HG03097 (cell line): ENCODE measurements around the gene KDM6B.

Experiments
- ATAC-seq: cut with Tn5 transposase; IDR thresholded peaks from one replicate; pipeline ENCODE4 v1.9.1; 2021; ENCODE audit not compliant: unreplicated experiment, low FRiP score

KDM6B gene

GRCh38 chr17:7839190-7839875, 5.3 kb downstream of the KDM6B start:
- no peak for ATAC-seq

- no peak for ATAC-seq
Observed at GRCh38 chr17:7839876-7840261, 5.9 kb downstream of the KDM6B start.

DNA sequence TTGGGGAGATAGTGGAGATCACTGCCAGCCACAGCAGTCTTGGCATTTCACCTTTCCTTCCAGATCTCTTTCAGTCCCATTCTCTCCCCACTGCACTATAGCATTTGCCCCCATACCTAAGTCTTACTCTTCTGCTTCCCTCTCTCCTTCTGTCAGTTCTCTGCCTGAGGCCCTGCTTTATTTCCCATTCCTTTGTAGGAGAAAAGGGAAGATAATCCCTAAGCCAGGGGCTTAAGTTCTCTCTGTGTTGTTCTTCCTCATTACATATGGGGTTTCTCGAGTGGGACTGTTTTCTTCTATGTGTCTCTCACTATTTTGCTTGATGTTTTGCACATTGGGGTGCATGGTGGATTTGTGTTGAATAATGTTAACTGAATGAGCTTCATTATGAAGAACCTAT, 6.4 kb downstream of the KDM6B start:
- ATAC-seq = no peak

DNA sequence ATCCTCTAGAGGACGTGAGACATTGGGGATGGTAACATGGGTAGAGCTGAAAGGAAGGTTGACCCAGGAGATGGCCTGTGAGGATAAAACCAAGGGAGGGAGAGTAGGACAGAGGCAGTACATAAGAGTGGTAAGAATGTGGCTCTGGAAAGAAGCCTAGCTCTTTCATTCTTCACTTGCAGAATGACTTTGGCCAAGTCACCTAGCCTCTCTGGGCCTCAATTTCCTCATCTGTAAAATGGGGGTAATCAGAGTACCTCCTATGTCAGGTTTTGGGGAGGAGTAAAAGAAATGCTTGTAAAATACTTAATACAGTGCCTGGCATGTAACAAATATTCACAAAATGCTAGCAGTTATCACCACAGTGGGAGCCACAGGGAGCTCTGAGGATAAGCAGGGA, 6.9 kb downstream of the KDM6B start:
- ATAC-seq = no peak

DNA sequence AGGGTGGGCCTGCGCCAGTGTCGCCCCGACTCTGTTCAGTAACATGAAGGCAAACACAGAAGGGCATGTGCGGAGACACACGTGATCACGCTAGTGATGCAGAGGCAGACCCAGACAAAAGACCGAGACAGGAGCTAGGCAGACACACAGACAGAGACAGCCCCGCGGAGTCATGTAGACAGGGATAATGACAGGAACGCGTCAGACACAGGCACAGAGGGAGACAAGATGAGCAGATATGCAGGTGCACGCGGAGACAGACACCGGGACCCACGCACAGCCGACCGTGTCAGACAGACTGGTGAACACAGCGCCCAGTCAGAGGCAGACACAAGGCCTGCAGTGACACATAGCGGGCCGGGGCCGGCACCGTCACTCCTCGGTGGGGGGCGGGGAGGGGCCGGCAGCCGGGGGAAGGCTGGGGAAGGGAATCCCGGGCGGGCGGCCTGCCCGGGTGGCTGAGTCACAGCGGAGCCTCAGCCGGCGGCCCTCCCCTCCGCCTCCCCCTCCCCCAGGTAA, 7.4 kb downstream of the KDM6B start:
- ATAC-seq = peak; percentile 8

DNA sequence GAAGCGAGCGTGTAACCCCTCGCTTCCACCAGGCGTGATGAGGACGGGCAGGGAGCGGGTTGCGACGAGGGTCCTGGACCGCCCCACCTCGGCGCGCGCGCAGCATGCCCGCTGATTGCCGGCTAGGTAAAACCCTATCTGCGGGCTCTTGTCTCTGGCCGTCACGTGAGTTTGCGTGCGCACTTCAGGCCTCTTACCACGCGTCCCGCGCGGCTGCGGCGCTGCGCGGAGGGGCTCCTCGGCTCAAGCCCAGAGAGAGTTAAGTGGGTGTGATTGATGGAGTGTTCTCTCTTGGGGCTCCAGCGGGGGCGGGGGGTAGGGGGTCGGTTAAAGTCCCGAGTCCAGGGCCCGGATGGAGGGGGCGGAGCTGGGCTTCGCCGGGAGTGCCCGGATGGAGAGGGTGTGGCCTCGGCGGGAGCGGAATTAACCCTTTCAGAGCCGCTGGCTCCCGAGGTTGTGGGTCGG, 7.9 kb downstream of the KDM6B start:
- ATAC-seq = peak; percentile 13

DNA sequence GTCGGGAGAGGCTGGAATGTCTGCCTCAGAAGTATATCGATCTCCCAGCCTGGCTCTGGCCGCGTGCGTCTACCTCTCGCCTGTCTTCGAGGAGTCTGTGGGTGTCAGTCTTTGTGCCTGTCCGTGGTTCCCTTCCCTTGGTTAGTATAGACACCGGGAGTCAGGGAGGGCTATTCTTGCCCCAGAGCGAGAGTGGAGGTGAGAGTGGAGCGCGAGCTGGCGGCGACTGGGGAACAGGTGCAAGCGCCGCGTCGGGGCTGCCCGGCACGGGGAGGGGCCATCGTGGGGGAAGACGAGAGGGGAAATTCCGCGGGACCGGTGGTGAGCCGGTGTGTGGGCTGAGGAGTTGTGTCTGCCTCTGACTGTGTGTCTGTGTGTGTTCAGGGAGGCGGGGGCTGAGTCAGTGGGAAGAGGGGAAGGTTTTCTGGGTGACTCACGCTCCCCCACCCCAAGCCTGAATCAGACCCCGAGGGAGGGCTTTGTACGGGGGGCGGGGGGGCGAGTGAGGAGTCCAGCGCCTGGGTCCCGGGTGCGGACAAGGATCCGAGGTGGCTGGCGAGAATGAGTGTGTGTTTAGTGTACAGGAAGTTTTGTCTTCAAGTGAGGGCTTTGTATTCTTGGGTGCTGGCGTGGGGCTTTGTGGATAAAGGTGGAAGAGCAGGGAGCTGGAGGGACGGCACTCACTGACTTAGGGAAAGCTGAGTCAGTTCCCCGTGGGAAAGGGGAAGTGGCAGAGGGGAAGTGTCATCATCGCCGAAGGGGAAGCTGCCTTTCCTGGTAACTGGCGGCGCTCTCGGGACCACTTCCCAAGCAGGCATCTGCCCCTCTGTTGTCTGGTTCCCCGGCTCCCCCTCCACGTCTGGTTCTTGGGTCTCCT, 8.6 kb downstream of the KDM6B start:
- ATAC-seq = peak; percentile 24

DNA sequence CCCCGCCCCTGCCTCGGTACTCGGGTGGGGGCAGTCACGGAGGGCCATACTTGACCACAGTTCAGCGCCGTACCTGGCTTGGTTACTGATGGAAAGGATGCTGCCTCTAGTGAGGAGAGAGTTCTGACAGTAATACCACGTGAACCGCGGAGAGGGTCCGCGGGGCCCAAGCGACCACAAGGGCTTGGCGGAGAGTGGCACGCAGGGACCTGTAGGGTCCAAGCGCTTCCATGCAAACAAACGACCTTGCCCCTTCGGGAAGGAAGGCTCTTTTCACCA, 9.2 kb downstream of the KDM6B start:
- ATAC-seq = peak; percentile 1

DNA sequence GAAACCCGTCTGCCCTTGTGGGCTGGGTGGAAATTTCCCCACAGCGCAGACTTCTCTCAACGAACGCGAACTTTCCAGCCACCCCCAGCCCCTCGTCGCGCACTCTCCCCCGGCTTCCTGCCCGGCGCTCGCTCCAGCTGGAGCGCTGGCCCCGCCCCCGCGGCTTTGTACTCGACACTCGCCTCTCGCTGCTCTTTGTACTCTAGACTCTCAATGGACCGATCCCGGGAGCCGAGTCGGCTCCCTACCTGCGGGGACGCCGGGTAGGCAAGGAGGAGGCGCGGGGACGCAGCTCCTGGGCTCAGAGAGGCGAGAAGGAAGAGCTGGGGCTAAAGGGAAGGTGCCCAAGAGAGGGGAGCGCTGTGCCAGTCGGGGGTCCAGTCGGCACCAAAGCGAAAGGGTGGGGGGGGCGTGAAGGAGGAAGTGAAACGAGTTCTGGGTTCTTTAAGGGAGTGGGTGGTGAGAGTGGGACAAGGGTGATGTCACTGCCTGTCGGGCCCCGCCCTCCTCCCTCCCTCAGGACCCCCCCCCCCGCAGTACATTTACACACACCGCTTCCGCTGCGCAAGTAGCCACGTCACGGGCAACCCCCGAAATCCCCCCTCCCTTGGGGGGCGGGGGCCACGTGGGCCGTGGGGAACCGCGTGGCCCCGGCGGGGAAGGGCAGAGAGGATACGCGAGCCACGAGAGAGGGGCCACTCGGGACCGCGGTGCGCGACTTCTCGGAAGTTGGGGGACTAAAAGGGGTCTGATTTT, 9.7 kb downstream of the KDM6B start:
- ATAC-seq = peak; percentile 26

GRCh38 chr17:7844292-7845154, 10.5 kb downstream of the KDM6B start:
- peak; percentile 32 for ATAC-seq

DNA sequence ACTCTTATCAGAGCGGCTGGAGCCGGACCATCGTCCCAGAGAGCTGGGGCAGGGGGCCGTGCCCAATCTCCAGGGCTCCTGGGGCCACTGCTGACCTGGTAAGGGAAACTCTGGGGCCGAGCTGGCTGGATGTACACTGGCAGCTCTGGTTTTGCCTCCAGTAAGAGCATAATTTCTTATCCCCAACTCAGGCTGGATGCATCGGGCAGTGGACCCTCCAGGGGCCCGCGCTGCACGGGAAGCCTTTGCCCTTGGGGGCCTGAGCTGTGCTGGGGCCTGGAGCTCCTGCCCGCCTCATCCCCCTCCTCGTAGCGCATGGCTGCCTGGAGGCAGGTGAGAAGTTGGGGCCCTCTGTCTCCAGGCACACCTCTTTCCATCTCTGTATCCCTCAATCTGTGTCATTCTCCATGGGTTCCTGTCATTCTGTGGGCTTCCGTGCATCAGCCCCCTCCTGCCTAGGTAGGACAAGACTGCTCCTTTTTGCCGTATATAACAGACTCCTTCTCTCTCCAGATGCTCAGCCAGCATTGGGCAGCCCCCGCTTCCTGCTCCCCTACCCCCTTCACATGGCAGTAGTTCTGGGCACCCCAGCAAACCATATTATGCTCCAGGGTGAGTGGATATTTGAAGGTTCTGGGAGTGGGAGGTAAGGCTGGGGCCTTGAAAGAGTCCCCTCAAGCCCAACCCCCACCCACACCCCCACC, 11.5 kb downstream of the KDM6B start:
- no peak for ATAC-seq

- no peak for ATAC-seq
Observed at GRCh38 chr17:7846063-7846735, 12.2 kb downstream of the KDM6B start.

GRCh38 chr17:7846765-7847661, 13.0 kb downstream of the KDM6B start:
- ATAC-seq = no peak

DNA sequence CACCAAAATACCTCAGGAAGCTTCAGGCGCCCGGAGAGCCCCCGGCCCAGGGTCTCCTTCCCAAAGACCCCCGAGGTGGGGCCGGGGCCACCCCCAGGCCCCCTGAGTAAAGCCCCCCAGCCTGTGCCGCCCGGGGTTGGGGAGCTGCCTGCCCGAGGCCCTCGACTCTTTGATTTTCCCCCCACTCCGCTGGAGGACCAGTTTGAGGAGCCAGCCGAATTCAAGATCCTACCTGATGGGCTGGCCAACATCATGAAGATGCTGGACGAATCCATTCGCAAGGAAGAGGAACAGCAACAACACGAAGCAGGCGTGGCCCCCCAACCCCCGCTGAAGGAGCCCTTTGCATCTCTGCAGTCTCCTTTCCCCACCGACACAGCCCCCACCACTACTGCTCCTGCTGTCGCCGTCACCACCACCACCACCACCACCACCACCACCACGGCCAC, 14.1 kb downstream of the KDM6B start:
- ATAC-seq = no peak

DNA sequence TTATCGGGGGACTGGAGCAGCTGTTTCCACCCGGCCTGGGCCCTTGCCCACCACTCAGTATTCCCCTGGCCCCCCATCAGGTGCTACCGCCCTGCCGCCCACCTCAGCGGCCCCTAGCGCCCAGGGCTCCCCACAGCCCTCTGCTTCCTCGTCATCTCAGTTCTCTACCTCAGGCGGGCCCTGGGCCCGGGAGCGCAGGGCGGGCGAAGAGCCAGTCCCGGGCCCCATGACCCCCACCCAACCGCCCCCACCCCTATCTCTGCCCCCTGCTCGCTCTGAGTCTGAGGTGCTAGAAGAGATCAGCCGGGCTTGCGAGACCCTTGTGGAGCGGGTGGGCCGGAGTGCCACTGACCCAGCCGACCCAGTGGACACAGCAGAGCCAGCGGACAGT, 14.7 kb downstream of the KDM6B start:
- ATAC-seq = no peak

DNA sequence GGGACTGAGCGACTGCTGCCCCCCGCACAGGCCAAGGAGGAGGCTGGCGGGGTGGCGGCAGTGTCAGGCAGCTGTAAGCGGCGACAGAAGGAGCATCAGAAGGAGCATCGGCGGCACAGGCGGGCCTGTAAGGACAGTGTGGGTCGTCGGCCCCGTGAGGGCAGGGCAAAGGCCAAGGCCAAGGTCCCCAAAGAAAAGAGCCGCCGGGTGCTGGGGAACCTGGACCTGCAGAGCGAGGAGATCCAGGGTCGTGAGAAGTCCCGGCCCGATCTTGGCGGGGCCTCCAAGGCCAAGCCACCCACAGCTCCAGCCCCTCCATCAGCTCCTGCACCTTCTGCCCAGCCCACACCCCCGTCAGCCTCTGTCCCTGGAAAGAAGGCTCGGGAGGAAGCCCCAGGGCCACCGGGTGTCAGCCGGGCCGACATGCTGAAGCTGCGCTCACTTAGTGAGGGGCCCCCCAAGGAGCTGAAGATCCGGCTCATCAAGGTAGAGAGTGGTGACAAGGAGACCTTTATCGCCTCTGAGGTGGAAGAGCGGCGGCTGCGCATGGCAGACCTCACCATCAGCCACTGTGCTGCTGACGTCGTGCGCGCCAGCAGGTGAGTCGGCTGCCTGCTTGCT, 15.2 kb downstream of the KDM6B start:
- ATAC-seq = no peak

- no peak for ATAC-seq
Observed at GRCh38 chr17:7849751-7850504, 15.9 kb downstream of the KDM6B start.
